ENCODE data around the gene GAB1. TPM values are rescaled to one million over a fixed set of nuclear protein-coding genes. Genes with fewer than 3 reads are reported as not detected.

Gene GAB1
- total and polyA plus RNA-seq, 2 of the 13 experiments (the other 11 are each of a cell fraction or from before 2014, with no cell fraction given) = 8.7 to 14.7 TPM

GRCh38 chr4:143512978-143513313, 176.3 kb downstream of the GAB1 start:
- H3K4me1 ChIP-seq (ENCODE audit: insufficient read depth, low read length) = peaks cover 43% of the 10 kb centered on the region
- no peaks in the 10 kb centered on the region for H3K9me3 ChIP-seq (ENCODE audit: low read length)
- H3K4me2 ChIP-seq (ENCODE audit: low read depth, low read length) = peak overlapping the region; percentile 84
- peak overlapping the region; percentile 85 for H2AFZ ChIP-seq (ENCODE audit: low read length)
- DNase-seq (ENCODE audit: low spot score) (no peak), FAIRE-seq (no peak), ATAC-seq (peak; percentile 22)
- POLR2A ChIA-PET = interaction anchor here (1.0 to 2.2 kb wide), 4 partner anchors 174 to 328 kb away, joined by 3 to 6 read pairs (median 5); partner anchors contain the start of genes GAB1 and USP38
- peaks cover 0 to 8% of the 10 kb centered on the region in 2 experiments; a peak in 2 of 5 replicates for H3K36me3 ChIP-seq (replicated peaks in 1 of 2; ENCODE audit: control insufficient read depth in 1 of 2, insufficient read depth in 2 of 2, low read length in 2 of 2)
- in situ Hi-C loops (cut with HindIII; ENCODE audit: extremely low pct_ligation_motif_present, low pct_unique_long_range_greater_than_20kb) = loop anchor here (10.0 to 25.0 kb wide), 2 partner anchors 328 to 1599 kb away; partner anchors contain the start of gene USP38
- intact Hi-C loops (cut with micrococcal nuclease; ENCODE audit: unreplicated experiment) = loop anchor here (10.0 kb wide), 3 partner anchors 178 to 328 kb away; partner anchors contain the start of genes GAB1 and USP38
- H3K27me3 ChIP-seq (ENCODE audit: control insufficient read depth in 1 of 2, insufficient read depth in 2 of 2, low read length in 2 of 2) = no peaks in the 10 kb centered on the region; a peak in 1 of 5 replicates
- peak overlapping the region; percentile 87 for H3K27ac ChIP-seq (ENCODE audit: extremely low read length, insufficient read depth, low read length)
- TSS peak; percentile 72 for BruUV-seq (replicated peaks)
- CTCF ChIA-PET (ENCODE audit: low intra/inter-chr PET ratio, low total read pairs) = no interaction called here
- peak overlapping the region; percentile 83 to 93 (median 87) for H3K4me3 ChIP-seq (replicated peaks in 1 of 3; ENCODE audit: insufficient read depth in 1 of 3, low read depth in 2 of 3, low read length in 3 of 3)
- H3K9ac ChIP-seq (ENCODE audit: insufficient read depth, low read depth, low read length) = peak overlapping the region; percentile 94
- peaks cover 44% of the 10 kb centered on the region for H3K79me2 ChIP-seq (ENCODE audit: insufficient read depth, low read length)
- 3% methylated on average over 8 of the region's 18 CpGs for WGBS (ENCODE audit: low lambda C conversion rate)
- peaks cover 25% of the 10 kb centered on the region for H4K20me1 ChIP-seq (ENCODE audit: insufficient read depth, low read length)
- TF ChIP-seq HMG20A (CRISPR knock-in tag; IDR thresholded peaks at IDR 0.05; ENCODE audit: borderline replicate concordance) (0 out of 2 replicates have a peak, but pooled peaks have one; percentile 22), NR2F6 (IDR thresholded peaks at IDR 0.05) (no peak), NR2F6 (CRISPR knock-in tag; IDR thresholded peaks at IDR 0.05) (no peak), HOXA3 (CRISPR knock-in tag; IDR thresholded peaks at IDR 0.05) (peak; percentile 36; the same call in 1 of the 2 replicates), ASH2L (IDR thresholded peaks at IDR 0.05; ENCODE audit: insufficient read length, low read depth, low read length) (peak; percentile 7), EHMT2 (IDR thresholded peaks at IDR 0.05; ENCODE audit: borderline replicate concordance, low read depth, low read length) (no peak), ZNF451 (CRISPR knock-in tag; IDR thresholded peaks at IDR 0.05) (no peak), ZNF800 (CRISPR knock-in tag; IDR thresholded peaks at IDR 0.05) (no peak), STAT5B (CRISPR knock-in tag; IDR thresholded peaks at IDR 0.05) (no peak), TARDBP (CRISPR knock-in tag; IDR thresholded peaks at IDR 0.05) (0 out of 2 replicates have a peak, but pooled peaks have one; percentile 12), RXRA (CRISPR knock-in tag; IDR thresholded peaks at IDR 0.05) (no peak), PHF8 (CRISPR knock-in tag; IDR thresholded peaks at IDR 0.05) (no peak), HMG20B (CRISPR knock-in tag; conservative IDR thresholded peaks at IDR 0.05) (no peak), ZBTB26 (CRISPR knock-in tag; IDR thresholded peaks at IDR 0.05; ENCODE audit: borderline replicate concordance) (no peak), HIVEP1 (CRISPR knock-in tag; IDR thresholded peaks at IDR 0.05) (no peak), ZBTB10 (CRISPR knock-in tag; IDR thresholded peaks at IDR 0.05; ENCODE audit: borderline replicate concordance) (peak; percentile 91; the same call in 1 of the 2 replicates), ZNF484 (CRISPR knock-in tag; IDR thresholded peaks at IDR 0.05; ENCODE audit: borderline replicate concordance, low read depth) (no peak), ZNF121 (CRISPR knock-in tag; IDR thresholded peaks at IDR 0.05) (no peak), ZKSCAN8 (CRISPR knock-in tag; IDR thresholded peaks at IDR 0.05; ENCODE audit: borderline replicate concordance) (peak; percentile 6; the same call in 1 of the 2 replicates), ZNF674 (CRISPR knock-in tag; IDR thresholded peaks at IDR 0.05; ENCODE audit: low read depth) (no peak), ZNF350 (CRISPR knock-in tag; IDR thresholded peaks at IDR 0.05; ENCODE audit: borderline replicate concordance, low read depth) (no peak)
